H9 (cell line): ENCODE data around the gene AATK. TPM values are rescaled to one million over a fixed set of nuclear protein-coding genes. Genes with fewer than 3 reads are reported as not detected.

Experiments
- DNase-seq: peaks from one replicate; pipeline ENCODE4 v3.0.0-alpha.2; 2017
- H2AFZ ChIP-seq: one replicate; pipeline ENCODE4 v1.6.1; 2013; ENCODE audit warnings: mild to moderate bottlenecking, low read length, control low read depth, moderate library complexity
- H2AK5ac ChIP-seq: 2 replicates; pipeline ENCODE4 v1.6.1; 2013; ENCODE audit warnings: low read length, control low read depth, mixed read lengths; ENCODE audit not compliant: insufficient read length
- H2BK120ac ChIP-seq: one replicate; pipeline ENCODE4 v1.6.1; 2013; ENCODE audit warnings: low read depth, mild to moderate bottlenecking, low read length, control low read depth, inconsistent platforms; ENCODE audit not compliant: poor library complexity, severe bottlenecking
- H2BK12ac ChIP-seq: 2 replicates; pipeline ENCODE4 v1.6.1; 2013; ENCODE audit warnings: low read length, control low read depth, mixed read lengths, low read depth; ENCODE audit not compliant: insufficient read length
- H2BK15ac ChIP-seq: 2 replicates; pipeline ENCODE4 v1.6.1; 2013; ENCODE audit warnings: low read depth, low read length, control low read depth
- H2BK20ac ChIP-seq: one replicate; pipeline ENCODE4 v1.6.1; 2013; ENCODE audit warnings: low read depth, mild to moderate bottlenecking, low read length, control low read depth, inconsistent platforms; ENCODE audit not compliant: poor library complexity, severe bottlenecking
- H2BK5ac ChIP-seq: 2 replicates; pipeline ENCODE4 v1.6.1; 2013; ENCODE audit warnings: low read length, control low read depth, mixed read lengths; ENCODE audit not compliant: insufficient read length
- H3K14ac ChIP-seq: 2 replicates; pipeline ENCODE4 v1.6.1; 2013; ENCODE audit warnings: low read length, control low read depth; ENCODE audit not compliant: insufficient read depth
- H3K18ac ChIP-seq: 2 replicates; pipeline ENCODE4 v1.6.1; 2013; ENCODE audit warnings: low read depth, mild to moderate bottlenecking, mixed read lengths, low read length, control low read depth; ENCODE audit not compliant: insufficient read length
- H3K23ac ChIP-seq: 2 replicates; pipeline ENCODE4 v1.6.1; 2013; ENCODE audit warnings: low read length, control low read depth, mixed read lengths, low read depth; ENCODE audit not compliant: insufficient read length
- H3K23me2 ChIP-seq: 2 replicates; pipeline ENCODE4 v1.6.1; 2013; ENCODE audit warnings: low read depth, mild to moderate bottlenecking, mixed read lengths, low read length, control low read depth; ENCODE audit not compliant: insufficient read length, poor library complexity, severe bottlenecking
- H3K27ac ChIP-seq: 2 replicates; pipeline ENCODE4 v1.5.1; 2013; ENCODE audit warnings: low read length, control low read depth, mixed read lengths, low read depth; ENCODE audit not compliant: insufficient read length
- H3K27me3 ChIP-seq: 2 replicates; pipeline ENCODE4 v1.6.1; 2013; ENCODE audit warnings: low read length, control low read depth, inconsistent platforms; ENCODE audit not compliant: insufficient read depth
- H3K4ac ChIP-seq: 2 replicates; pipeline ENCODE4 v1.6.1; 2013; ENCODE audit warnings: low read depth, mild to moderate bottlenecking, control low read depth, inconsistent platforms, low read length, moderate library complexity
- H3K4me1 ChIP-seq: 2 replicates; pipeline ENCODE4 v1.6.1; 2013; ENCODE audit warnings: low read length, control low read depth, inconsistent platforms; ENCODE audit not compliant: insufficient read depth
- H3K4me2 ChIP-seq: 2 replicates; pipeline ENCODE4 v1.6.1; 2013; ENCODE audit warnings: low read length, control low read depth, mixed read lengths; ENCODE audit not compliant: insufficient read length, insufficient read depth
- H3K56ac ChIP-seq: 2 replicates; pipeline ENCODE4 v1.6.1; 2013; ENCODE audit warnings: low read depth, mild to moderate bottlenecking, mixed read lengths, low read length, control low read depth; ENCODE audit not compliant: insufficient read length
- H3K79me1 ChIP-seq: 2 replicates; pipeline ENCODE4 v1.6.1; 2013; ENCODE audit warnings: low read depth, mild to moderate bottlenecking, moderate library complexity, low read length, control low read depth, inconsistent platforms; ENCODE audit not compliant: insufficient read depth, poor library complexity, severe bottlenecking
- H3K79me2 ChIP-seq: 2 replicates; pipeline ENCODE4 v1.6.1; 2013; ENCODE audit warnings: low read length, control low read depth, inconsistent platforms; ENCODE audit not compliant: insufficient read depth
- H3K9ac ChIP-seq: 2 replicates; pipeline ENCODE4 v1.6.1; 2013; ENCODE audit warnings: low read length, control low read depth, mixed read lengths; ENCODE audit not compliant: insufficient read length; ENCODE audit errors: extremely low read depth
- H3K9me3 ChIP-seq: one replicate; pipeline ENCODE4 v1.6.1; 2013; ENCODE audit warnings: low read depth, low read length, inconsistent platforms; ENCODE audit not compliant: control insufficient read depth
- H3T11ph ChIP-seq: one replicate; pipeline ENCODE4 v1.6.1; 2013; ENCODE audit warnings: mild to moderate bottlenecking, low read length, control low read depth, inconsistent platforms
- H4K20me1 ChIP-seq: one replicate; pipeline ENCODE4 v1.6.1; 2013; ENCODE audit not compliant: control insufficient read depth, insufficient read length, insufficient read depth
- H4K5ac ChIP-seq: 2 replicates; pipeline ENCODE4 v1.6.1; 2013; ENCODE audit warnings: low read depth, mild to moderate bottlenecking, mixed read lengths, low read length, control low read depth; ENCODE audit not compliant: insufficient read length
- H4K8ac ChIP-seq: replicated peaks from 2 replicates; pipeline ENCODE4 v1.6.1; 2013; ENCODE audit warnings: low read length, control low read depth, mixed read lengths, low read depth; ENCODE audit not compliant: insufficient read length
- H4K91ac ChIP-seq: 2 replicates; pipeline ENCODE4 v1.6.1; 2013; ENCODE audit warnings: low read depth, mild to moderate bottlenecking, moderate library complexity, mixed read lengths, low read length, control low read depth; ENCODE audit not compliant: insufficient read length
- H3K27ac Mint-ChIP-seq, 3 experiments: 2 replicates in 2 of 3; 3 replicates in 1 of 3; pipeline ENCODE4 v1.8.0; 2020 to 2021; ENCODE audit warnings: mixed read lengths in 3 of 3, mild to moderate bottlenecking in 1 of 3, moderate library complexity in 1 of 3
- H3K27me3 Mint-ChIP-seq: 2 replicates; pipeline ENCODE4 v1.8.0; 2021; ENCODE audit warnings: low read depth, mild to moderate bottlenecking, moderate library complexity, mixed read lengths
- H3K36me3 Mint-ChIP-seq, 3 experiments: 2 replicates in 2 of 3; 3 replicates in 1 of 3; pipeline ENCODE4 v1.8.0; 2020 to 2021; ENCODE audit warnings: low read depth in 3 of 3, mixed read lengths in 3 of 3; ENCODE audit not compliant: insufficient read depth in 1 of 3
- H3K4me1 Mint-ChIP-seq, 2 experiments: 2 replicates each; pipeline ENCODE4 v1.8.0; 2020; ENCODE audit warnings: mixed read lengths in 2 of 2
- H3K4me3 Mint-ChIP-seq, 2 experiments: 2 replicates in 1 of 2; 3 replicates in 1 of 2; pipeline ENCODE4 v1.8.0; 2020 to 2021; ENCODE audit warnings: mild to moderate bottlenecking in 2 of 2, mixed read lengths in 2 of 2, moderate library complexity in 1 of 2
- H3K9me3 Mint-ChIP-seq, 2 experiments: 2 replicates in 1 of 2; 3 replicates in 1 of 2; pipeline ENCODE4 v1.8.0; 2020; ENCODE audit warnings: mild to moderate bottlenecking in 2 of 2, mixed read lengths in 2 of 2, moderate library complexity in 1 of 2
- CTCF ChIP-seq: fragments of 200-600 bp; sonication (generic); conservative IDR thresholded peaks from 3 replicates; pipeline ENCODE4 v1.8.0; 2021; ENCODE audit warnings: antibody characterized with exemption, mild to moderate bottlenecking
- WGBS: extraction: QIAGEN DNeasy Blood & Tissue Kit; methylation state at CpG from one replicate; pipeline ENCODE4 v1.1.7; 2013; ENCODE audit warnings: missing lambda C conversion rate, low lambda C conversion rate, mixed read lengths; ENCODE audit not compliant: insufficient read length; ENCODE audit errors: extremely low coverage; 5-methylcytosine and 5-hydroxymethylcytosine counted together
- total RNA-seq: library from RNA; stranded (reverse); gene quantifications from 2 replicates; pipeline ENCODE4 v1.2.1, GENCODE V29; 2021

Gene AATK
- total RNA-seq, 1 experiment from 2014 or later: 2.4 TPM

GRCh38 chr17:81210466-81210865 is 44.4 kb upstream of the AATK start:
- Histone ChIP-seq H3K27ac (no peak overlapping the region), H2BK20ac (no peak overlapping the region), H3K79me1 (no peaks in the 10 kb centered on the region), H3K18ac (no peak overlapping the region), H3K4ac (no peak overlapping the region), H2BK12ac (no peak overlapping the region), H3K23ac (no peak overlapping the region), H2BK120ac (no peak overlapping the region), H3K14ac (no peak overlapping the region), H2AK5ac (no peak overlapping the region), H2AFZ (no peak overlapping the region), H3T11ph (no peak overlapping the region), H2BK5ac (no peak overlapping the region), H4K5ac (no peak overlapping the region), H3K9ac (no peak overlapping the region), H3K79me2 (no peaks in the 10 kb centered on the region; the same call in 1 of the 2 replicates), H3K4me1 (no peaks in the 10 kb centered on the region), H3K23me2 (no peaks in the 10 kb centered on the region), H3K9me3 (no peaks in the 10 kb centered on the region), H4K91ac (no peak overlapping the region), H4K20me1 (no peaks in the 10 kb centered on the region), H3K27me3 (no peaks in the 10 kb centered on the region), H4K8ac (no peak overlapping the region), H3K56ac (no peak overlapping the region), H3K4me2 (no peak overlapping the region), H2BK15ac (no peak overlapping the region; the same call in 1 of the 2 replicates)
- no peaks in the 10 kb centered on the region for H3K9me3 Mint-ChIP-seq
- H3K4me3 Mint-ChIP-seq: no peak overlapping the region
- WGBS: no CpG with 5 or more reads among the region's 10 CpGs
- peaks cover 0 to 27% (median 3%) of the 10 kb centered on the region in 3 experiments; a peak in 4 of 7 replicates for H3K36me3 Mint-ChIP-seq
- no peak for DNase-seq
- no peak overlapping the region for H3K27ac Mint-ChIP-seq
- no peaks in the 10 kb centered on the region for H3K27me3 Mint-ChIP-seq
- peaks cover 3 to 4% of the 10 kb centered on the region in 2 experiments; a peak in 1 of 4 replicates for H3K4me1 Mint-ChIP-seq
- no peak for TF ChIP-seq CTCF
